Left lung (tissue), 10 donors: ENCODE results near the gene ZNF860. TPM values are rescaled to one million over a fixed set of nuclear protein-coding genes. Genes with fewer than 3 reads are reported as not detected.

Experiments used
- ATAC-seq: fragments of 200-7000 bp; cut with Tn5 transposase; one replicate; pipeline ENCODE4 v1.9.1; 2020; ENCODE audit warnings: moderate library complexity
- DNase-seq, 4 donors: peaks; one replicate each; pipeline ENCODE4 v3.0.0-alpha.2; 2013 to 2020
- H3K27ac ChIP-seq, 2 donors: fragments of 200-600 bp; sonication (generic) in 1 of 2; one replicate each; pipeline versions ENCODE4 v1.5.0 to v1.8.0; 2020 to 2021
- H3K27me3 ChIP-seq, 2 donors: fragments of 200-600 bp; sonication (generic) in 1 of 2; one replicate each; pipeline versions ENCODE4 v1.5.0 to v1.8.0; 2020 to 2021
- H3K36me3 ChIP-seq, 2 donors: fragments of 200-600 bp; sonication (generic) in 1 of 2; one replicate each; pipeline versions ENCODE4 v1.5.0 to v1.8.0; 2020 to 2021
- H3K4me1 ChIP-seq, 2 donors: fragments of 200-600 bp; one replicate each; pipeline ENCODE4 v1.8.0; 2021
- H3K4me3 ChIP-seq, 2 donors: fragments of 200-600 bp; sonication (generic) in 1 of 2; one replicate each; pipeline versions ENCODE4 v1.5.0 to v1.8.0; 2020 to 2021; ENCODE audit warnings: mild to moderate bottlenecking in 1 of 2
- H3K9me3 ChIP-seq, 2 donors: fragments of 200-600 bp; sonication (generic) in 1 of 2; one replicate each; pipeline versions ENCODE4 v1.5.0 to v1.8.0; 2020 to 2021
- CTCF ChIP-seq, 2 donors: fragments of 200-600 bp; sonication (generic) in 1 of 2; IDR thresholded peaks; one replicate each; pipeline versions ENCODE4 v1.5.0 to v1.8.0; 2021; ENCODE audit warnings: antibody characterized with exemption in 2 of 2
- intact Hi-C, 2 donors: fragments of 100-400 bp; cut with DNase I; formaldehyde crosslinking; loops; one replicate each; pipeline versions ENCODE4 v1.11.2 to v1.14.2; 2022
- polyA plus RNA-seq, 6 donors: library from polyadenylated mRNA; unstranded; fragments of 120-200 nt; gene quantifications; one replicate each; pipeline ENCODE4 v1.2.1, GENCODE V29; 2013; ENCODE audit not compliant: insufficient read length in 6 of 6
- total RNA-seq, 2 donors: library from RNA; stranded (reverse); fragmentation: NEBNext Ultra II Directional; extraction: Animal tissue kit (Norgen Biotek cat#: 25700); gene quantifications; one replicate each; pipeline ENCODE4 v1.2.1, GENCODE V29; 2021
- donor health status: DM: no; HTN: yes; CAD: no.
- donor health status: DM: no; HTN: no; CAD: no.

The ZNF860 gene
- total and polyA plus RNA-seq, 8 donors: 1.9 to 15.2 (median 11.0) TPM

DNA sequence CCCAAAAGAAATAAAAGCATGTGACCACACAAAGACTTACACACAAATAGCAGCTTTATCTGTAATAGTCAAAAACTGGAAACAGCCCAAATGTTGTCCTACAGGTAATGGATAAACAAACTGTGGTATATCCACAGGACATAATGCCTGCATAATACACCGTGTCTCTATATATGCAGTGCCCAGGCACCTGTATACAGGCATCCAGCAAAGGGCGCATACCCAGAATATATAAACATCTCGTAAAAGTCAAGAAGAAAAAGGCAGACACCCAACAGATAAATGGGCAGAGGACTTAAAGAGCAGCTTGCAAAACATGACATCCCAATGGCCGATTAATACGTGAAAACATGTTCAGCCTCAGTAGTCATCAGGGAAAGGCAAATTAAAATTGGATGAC is 7.7 kb upstream of the ZNF860 start:
- Histone ChIP-seq H3K27ac (no peak overlapping the region), H3K4me3 (no peak overlapping the region), H3K4me1 (peaks cover under 1% of the 10 kb centered on the region in 2 donors), H3K27me3 (peaks cover 0 to 10% of the 10 kb centered on the region in 2 donors), H3K9me3 (no peaks in the 10 kb centered on the region), H3K36me3 (no peaks in the 10 kb centered on the region)
- ATAC-seq (no peak), DNase-seq (no peak)
- intact Hi-C loops: no loop called here
- TF ChIP-seq CTCF (IDR thresholded peaks at IDR 0.05): no peak

DNA sequence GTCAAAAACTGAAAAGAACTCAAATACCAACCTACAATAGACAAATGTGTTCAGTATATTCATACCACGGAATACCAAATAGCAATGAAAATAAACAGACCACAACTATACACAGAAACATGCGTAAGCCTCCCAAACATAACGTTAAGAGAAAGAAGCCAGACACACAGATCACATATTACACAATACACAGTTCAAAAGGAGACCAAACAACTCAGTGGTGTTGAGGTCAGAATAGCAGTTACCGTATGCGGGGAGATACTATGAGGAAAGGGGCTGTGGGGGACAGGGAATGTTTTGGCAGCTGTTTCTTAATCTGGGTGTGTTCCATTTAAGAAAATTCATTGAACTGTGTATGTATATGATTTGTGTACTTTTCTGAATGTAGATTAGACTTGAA is 7.1 kb upstream of the ZNF860 start:
- Histone ChIP-seq H3K4me3 (no peak overlapping the region), H3K9me3 (no peaks in the 10 kb centered on the region), H3K4me1 (peaks cover 0 to 6% of the 10 kb centered on the region in 2 donors), H3K36me3 (no peaks in the 10 kb centered on the region), H3K27ac (no peak overlapping the region), H3K27me3 (peaks cover 0 to 12% of the 10 kb centered on the region in 2 donors)
- intact Hi-C loops: no loop called here
- ATAC-seq (peak; percentile 31), DNase-seq (no peak)
- TF ChIP-seq CTCF (IDR thresholded peaks at IDR 0.05): no peak

GRCh38 chr3:31974964-31975363 is 6.6 kb upstream of the ZNF860 start:
- TF ChIP-seq CTCF (IDR thresholded peaks at IDR 0.05): no peak
- Histone ChIP-seq H3K27ac (no peak overlapping the region), H3K9me3 (no peaks in the 10 kb centered on the region), H3K4me1 (peaks cover 0 to 11% of the 10 kb centered on the region in 2 donors), H3K36me3 (no peaks in the 10 kb centered on the region), H3K4me3 (no peak overlapping the region), H3K27me3 (peaks cover 0 to 17% of the 10 kb centered on the region in 2 donors)
- DNase-seq (no peak), ATAC-seq (no peak)
- intact Hi-C loops: no loop called here

GRCh38 chr3:31976302-31976701 is 5.2 kb upstream of the ZNF860 start:
- intact Hi-C loops: no loop called here
- TF ChIP-seq CTCF (IDR thresholded peaks at IDR 0.05): no peak
- no peaks in the 10 kb centered on the region for H3K9me3 ChIP-seq
- no peak overlapping the region for H3K4me3 ChIP-seq
- no peak for ATAC-seq
- H3K4me1 ChIP-seq: peaks cover 0 to 23% of the 10 kb centered on the region in 2 donors
- H3K36me3 ChIP-seq: no peaks in the 10 kb centered on the region
- H3K27me3 ChIP-seq: peaks cover 0 to 31% of the 10 kb centered on the region in 2 donors
- DNase-seq: no peak
- H3K27ac ChIP-seq: no peak overlapping the region

GRCh38 chr3:31977736-31978135 is 3.8 kb upstream of the ZNF860 start:
- Histone ChIP-seq H3K4me3 (no peak overlapping the region), H3K36me3 (no peaks in the 10 kb centered on the region), H3K27me3 (peaks cover 0 to 45% of the 10 kb centered on the region in 2 donors), H3K9me3 (no peaks in the 10 kb centered on the region), H3K27ac (no peak overlapping the region), H3K4me1 (peaks cover 4 to 28% of the 10 kb centered on the region in 2 donors)
- ATAC-seq (no peak), DNase-seq (no peak)
- intact Hi-C loops: no loop called here
- TF ChIP-seq CTCF (IDR thresholded peaks at IDR 0.05): no peak
